ENCODE measurements around the gene IL17RA.

Gene IL17RA

DNA sequence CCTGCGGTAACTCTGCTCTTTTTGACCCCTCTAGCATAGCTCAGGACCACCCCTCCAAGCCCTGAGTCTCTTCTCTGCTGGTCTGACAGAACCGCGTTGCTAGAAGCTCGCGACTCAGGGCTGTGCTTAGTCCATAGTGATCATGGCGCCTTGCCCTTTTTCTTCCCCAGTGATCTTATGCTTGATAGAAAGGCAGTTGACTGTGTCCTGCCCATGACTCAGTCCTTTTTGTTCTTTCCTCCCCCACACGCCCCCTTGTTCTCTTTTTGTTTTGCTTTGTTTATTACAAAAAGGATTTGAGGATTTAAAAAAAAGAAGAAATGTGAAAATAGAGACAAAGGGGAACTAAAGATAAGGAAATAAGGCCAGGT lies 17.5 kb downstream of the IL17RA start:
- no peaks in the 10 kb centered on the region for H3K27me3 ChIP-seq (ENCODE audit: control insufficient read depth, insufficient read depth, low read length)
- H3K36me3 ChIP-seq (ENCODE audit: control insufficient read depth, insufficient read depth, low read length): peaks cover 27% of the 10 kb centered on the region
- no peak overlapping the region for H3K9ac ChIP-seq (ENCODE audit: low read length)
- H3K9me3 ChIP-seq (ENCODE audit: control insufficient read depth, low read length): no peaks in the 10 kb centered on the region
- no peaks in the 10 kb centered on the region for H3K4me1 ChIP-seq (ENCODE audit: control insufficient read depth, insufficient read depth, low read length)
- no peak overlapping the region for H3K4me3 ChIP-seq (ENCODE audit: low read length)

DNA sequence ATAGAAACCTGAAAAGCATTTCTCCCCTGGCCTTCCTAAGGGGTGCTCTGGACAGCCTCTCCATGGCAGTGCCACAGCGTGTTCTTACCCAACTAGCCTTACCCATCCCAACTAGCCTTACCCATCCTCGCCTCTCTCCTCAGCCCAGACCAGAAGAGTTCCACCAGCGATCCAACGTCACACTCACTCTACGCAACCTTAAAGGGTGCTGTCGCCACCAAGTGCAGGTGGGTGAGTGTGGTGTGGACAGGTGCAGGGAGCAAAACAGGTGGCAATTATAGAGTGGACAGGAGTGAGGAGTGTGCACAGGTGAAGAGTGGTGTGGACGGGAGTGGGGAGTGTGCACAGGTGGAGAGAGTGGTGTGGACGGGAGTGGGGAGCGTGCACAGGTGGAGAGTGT lies 18.6 kb downstream of the IL17RA start:
- Histone ChIP-seq H3K36me3 (ENCODE audit: control insufficient read depth, insufficient read depth, low read length) (peaks cover 27% of the 10 kb centered on the region), H3K4me1 (ENCODE audit: control insufficient read depth, insufficient read depth, low read length) (no peaks in the 10 kb centered on the region), H3K27me3 (ENCODE audit: control insufficient read depth, insufficient read depth, low read length) (no peaks in the 10 kb centered on the region)

DNA sequence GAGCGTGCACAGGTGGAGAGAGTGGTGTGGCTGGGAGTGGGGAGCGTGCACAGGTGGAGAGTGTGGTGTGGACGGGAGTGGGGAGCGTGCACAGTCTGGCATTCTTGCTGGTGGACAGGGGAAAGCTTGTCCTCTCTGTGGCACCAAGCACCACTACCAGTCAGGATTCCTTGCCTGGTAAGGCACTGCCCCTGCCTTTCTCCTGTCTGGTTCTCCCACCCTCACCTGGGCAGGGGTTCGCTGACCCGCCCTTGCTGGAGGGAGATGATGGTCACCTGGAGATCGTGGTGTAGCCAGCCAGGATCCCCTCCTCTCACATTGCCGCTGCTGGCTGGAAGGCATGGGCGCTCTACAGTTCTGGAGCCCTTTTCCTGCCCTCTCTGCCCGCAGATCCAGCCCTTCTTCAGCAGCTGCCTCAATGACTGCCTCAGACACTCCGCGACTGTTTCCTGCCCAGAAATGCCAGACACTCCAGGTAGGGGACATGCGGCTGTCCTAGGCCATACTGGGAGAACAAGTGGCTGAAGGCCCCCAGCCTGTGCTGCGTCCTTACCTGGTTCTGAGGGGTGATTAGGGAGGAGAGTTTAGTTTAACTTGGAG lies 19.6 kb downstream of the IL17RA start:
- Histone ChIP-seq H3K4me3 (ENCODE audit: low read length) (no peak overlapping the region), H3K9ac (ENCODE audit: low read length) (no peak overlapping the region), H3K36me3 (ENCODE audit: control insufficient read depth, insufficient read depth, low read length) (peaks cover 17% of the 10 kb centered on the region), H3K4me1 (ENCODE audit: control insufficient read depth, insufficient read depth, low read length) (no peaks in the 10 kb centered on the region), H3K27me3 (ENCODE audit: control insufficient read depth, insufficient read depth, low read length) (no peaks in the 10 kb centered on the region), H3K9me3 (ENCODE audit: control insufficient read depth, low read length) (no peaks in the 10 kb centered on the region)

More for the DNA sequence above, 18.6 kb downstream of the IL17RA start:
- Histone ChIP-seq H3K9ac (ENCODE audit: low read length) (no peak overlapping the region), H3K9me3 (ENCODE audit: control insufficient read depth, low read length) (no peaks in the 10 kb centered on the region), H3K4me3 (ENCODE audit: low read length) (no peak overlapping the region)

DNA sequence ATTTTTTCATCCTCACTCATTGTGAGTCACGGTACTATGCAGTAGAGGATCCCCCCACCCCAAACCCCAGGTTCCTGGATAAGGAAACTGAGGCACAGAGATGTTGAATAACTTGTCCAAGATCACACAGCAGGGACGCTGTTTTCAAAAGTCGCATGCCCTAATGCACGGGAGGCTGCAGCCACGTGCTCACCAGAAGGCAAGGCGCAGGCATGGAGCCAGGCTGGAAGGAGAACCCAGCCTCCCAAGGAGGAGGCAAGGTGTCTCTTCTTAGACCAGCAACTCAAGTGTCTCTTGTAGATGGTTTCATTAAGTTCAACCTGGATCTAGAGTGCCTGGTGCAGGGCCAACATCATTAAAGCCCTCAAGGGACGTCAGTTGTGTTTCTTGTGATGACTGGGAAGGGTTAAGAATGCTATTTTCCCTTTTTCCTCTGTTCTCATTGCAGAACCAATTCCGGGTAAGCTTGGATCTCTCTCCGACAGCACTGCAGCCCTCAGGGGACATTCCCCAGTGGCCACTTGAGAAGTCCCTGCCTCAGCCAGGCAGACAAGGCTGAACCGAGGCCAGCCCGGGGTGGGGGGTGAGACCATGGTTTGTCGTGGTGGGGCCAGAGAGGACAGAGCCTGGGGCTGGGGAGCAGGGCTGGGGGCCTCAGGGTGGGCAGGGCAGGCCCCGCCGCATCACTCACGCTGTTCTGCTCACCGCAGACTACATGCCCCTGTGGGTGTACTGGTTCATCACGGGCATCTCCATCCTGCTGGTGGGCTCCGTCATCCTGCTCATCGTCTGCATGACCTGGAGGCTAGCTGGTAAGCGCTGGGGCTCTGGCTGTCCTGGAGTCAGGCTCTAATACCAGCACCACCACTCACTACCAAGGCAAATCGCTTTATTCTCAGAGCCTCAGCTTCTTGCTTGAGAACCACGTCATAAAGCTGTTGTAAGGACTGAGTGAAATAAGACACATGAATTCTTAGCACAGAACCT lies 20.6 kb downstream of the IL17RA start:
- Histone ChIP-seq H3K4me1 (ENCODE audit: control insufficient read depth, insufficient read depth, low read length) (no peaks in the 10 kb centered on the region), H3K9ac (ENCODE audit: low read length) (no peak overlapping the region), H3K9me3 (ENCODE audit: control insufficient read depth, low read length) (no peaks in the 10 kb centered on the region), H3K36me3 (ENCODE audit: control insufficient read depth, insufficient read depth, low read length) (peaks cover 10% of the 10 kb centered on the region), H3K4me3 (ENCODE audit: low read length) (no peak overlapping the region), H3K27me3 (ENCODE audit: control insufficient read depth, insufficient read depth, low read length) (no peaks in the 10 kb centered on the region)

DNA sequence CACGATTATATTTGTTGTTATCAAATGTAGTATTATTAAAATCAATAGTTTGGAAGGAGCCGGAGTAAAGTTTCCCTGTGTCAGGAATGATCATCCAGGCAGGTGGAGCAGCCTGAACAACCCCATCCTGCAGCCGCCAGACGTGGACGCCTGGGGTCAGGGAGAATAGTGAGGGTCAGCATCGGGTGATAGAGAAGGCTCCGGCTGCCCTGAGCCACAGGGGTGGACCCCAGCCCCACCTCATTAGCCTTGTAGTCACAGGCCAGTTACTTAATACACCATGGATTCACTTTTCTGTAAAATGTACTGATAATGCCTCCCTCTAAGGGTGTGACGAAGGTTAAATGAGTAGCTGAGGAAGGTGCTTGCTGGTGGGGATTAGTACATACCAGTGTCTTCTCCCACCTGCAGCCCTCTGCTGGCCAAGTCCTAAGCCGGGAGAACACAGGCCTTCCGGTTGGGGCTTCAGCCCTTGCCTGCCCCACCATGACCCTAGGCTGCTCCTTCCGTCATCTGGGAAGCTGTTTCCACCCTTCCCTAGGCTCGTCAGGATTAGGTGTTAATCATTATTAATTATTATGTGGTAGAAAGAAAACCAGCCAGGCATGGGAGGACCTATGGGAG lies 21.5 kb downstream of the IL17RA start:
- Histone ChIP-seq H3K4me1 (ENCODE audit: control insufficient read depth, insufficient read depth, low read length) (no peaks in the 10 kb centered on the region), H3K9ac (ENCODE audit: low read length) (no peak overlapping the region), H3K27me3 (ENCODE audit: control insufficient read depth, insufficient read depth, low read length) (no peaks in the 10 kb centered on the region), H3K9me3 (ENCODE audit: control insufficient read depth, low read length) (no peaks in the 10 kb centered on the region), H3K36me3 (ENCODE audit: control insufficient read depth, insufficient read depth, low read length) (peaks cover 5% of the 10 kb centered on the region), H3K4me3 (ENCODE audit: low read length) (no peak overlapping the region)

DNA sequence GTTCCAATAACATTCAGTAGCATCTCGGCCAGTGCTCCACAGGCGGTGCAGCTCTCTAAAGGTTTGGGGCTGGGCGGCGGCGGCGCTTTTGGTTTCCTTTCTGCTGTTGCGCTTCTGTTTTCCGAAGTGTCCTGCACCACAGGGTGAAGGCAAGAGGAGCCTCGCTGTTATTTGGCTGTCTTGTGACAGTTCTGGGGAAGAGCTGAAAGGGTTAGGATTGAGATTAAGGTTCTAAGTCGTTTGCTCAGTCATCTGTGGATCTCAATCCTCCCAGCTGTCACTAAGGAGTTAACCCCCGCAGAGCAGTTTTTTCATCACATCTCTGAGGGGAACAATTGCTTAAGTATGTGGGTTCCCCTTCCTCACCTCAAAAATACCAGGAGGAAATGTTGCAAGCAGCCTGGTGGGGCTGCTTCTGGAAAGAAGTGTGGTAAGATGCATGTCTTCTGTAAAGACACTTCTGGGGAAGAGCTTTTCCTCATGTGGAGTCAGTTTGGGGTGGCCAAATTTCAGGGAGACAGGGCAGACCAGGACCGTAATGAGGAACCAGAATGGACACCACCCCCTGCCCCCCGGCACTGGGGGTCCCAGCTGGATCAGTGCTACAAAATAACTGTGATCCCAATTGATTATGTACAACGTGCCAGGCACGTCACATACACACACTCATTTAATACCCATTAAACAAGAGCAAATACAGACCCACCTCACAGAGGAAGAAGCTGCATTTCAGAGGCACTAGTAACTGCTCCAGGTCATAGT lies 22.2 kb downstream of the IL17RA start:
- no peak overlapping the region for H3K4me3 ChIP-seq (ENCODE audit: low read length)
- no peaks in the 10 kb centered on the region for H3K9me3 ChIP-seq (ENCODE audit: control insufficient read depth, low read length)
- no peaks in the 10 kb centered on the region for H3K27me3 ChIP-seq (ENCODE audit: control insufficient read depth, insufficient read depth, low read length)
- H3K4me1 ChIP-seq (ENCODE audit: control insufficient read depth, insufficient read depth, low read length): no peaks in the 10 kb centered on the region
- peaks cover 5% of the 10 kb centered on the region for H3K36me3 ChIP-seq (ENCODE audit: control insufficient read depth, insufficient read depth, low read length)
- no peak overlapping the region for H3K9ac ChIP-seq (ENCODE audit: low read length)

DNA sequence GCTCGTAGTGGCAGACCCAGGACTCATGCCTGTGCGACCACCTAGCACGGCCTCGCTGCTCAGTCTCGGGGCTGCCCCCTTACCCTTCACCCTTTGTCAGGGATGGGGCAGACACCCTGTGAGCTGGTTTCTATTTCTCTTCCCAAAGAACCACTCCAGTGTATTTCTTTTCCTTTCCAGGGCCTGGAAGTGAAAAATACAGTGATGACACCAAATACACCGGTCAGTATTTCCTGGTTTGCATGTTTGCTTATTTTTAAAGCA lies 22.7 kb downstream of the IL17RA start:
- peaks cover 5% of the 10 kb centered on the region for H3K36me3 ChIP-seq (ENCODE audit: control insufficient read depth, insufficient read depth, low read length)
- no peaks in the 10 kb centered on the region for H3K27me3 ChIP-seq (ENCODE audit: control insufficient read depth, insufficient read depth, low read length)
- no peaks in the 10 kb centered on the region for H3K9me3 ChIP-seq (ENCODE audit: control insufficient read depth, low read length)
- H3K9ac ChIP-seq (ENCODE audit: low read length): no peak overlapping the region
- peaks cover 3% of the 10 kb centered on the region for H3K4me1 ChIP-seq (ENCODE audit: control insufficient read depth, insufficient read depth, low read length)
- no peak overlapping the region for H3K4me3 ChIP-seq (ENCODE audit: low read length)

DNA sequence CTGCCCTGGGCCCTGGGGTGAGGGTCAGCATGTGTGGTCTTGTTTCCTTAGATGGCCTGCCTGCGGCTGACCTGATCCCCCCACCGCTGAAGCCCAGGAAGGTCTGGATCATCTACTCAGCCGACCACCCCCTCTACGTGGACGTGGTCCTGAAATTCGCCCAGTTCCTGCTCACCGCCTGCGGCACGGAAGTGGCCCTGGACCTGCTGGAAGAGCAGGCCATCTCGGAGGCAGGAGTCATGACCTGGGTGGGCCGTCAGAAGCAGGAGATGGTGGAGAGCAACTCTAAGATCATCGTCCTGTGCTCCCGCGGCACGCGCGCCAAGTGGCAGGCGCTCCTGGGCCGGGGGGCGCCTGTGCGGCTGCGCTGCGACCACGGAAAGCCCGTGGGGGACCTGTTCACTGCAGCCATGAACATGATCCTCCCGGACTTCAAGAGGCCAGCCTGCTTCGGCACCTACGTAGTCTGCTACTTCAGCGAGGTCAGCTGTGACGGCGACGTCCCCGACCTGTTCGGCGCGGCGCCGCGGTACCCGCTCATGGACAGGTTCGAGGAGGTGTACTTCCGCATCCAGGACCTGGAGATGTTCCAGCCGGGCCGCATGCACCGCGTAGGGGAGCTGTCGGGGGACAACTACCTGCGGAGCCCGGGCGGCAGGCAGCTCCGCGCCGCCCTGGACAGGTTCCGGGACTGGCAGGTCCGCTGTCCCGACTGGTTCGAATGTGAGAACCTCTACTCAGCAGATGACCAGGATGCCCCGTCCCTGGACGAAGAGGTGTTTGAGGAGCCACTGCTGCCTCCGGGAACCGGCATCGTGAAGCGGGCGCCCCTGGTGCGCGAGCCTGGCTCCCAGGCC lies 23.7 kb downstream of the IL17RA start:
- H3K36me3 ChIP-seq (ENCODE audit: control insufficient read depth, insufficient read depth, low read length): peaks cover 5% of the 10 kb centered on the region
- no peaks in the 10 kb centered on the region for H3K27me3 ChIP-seq (ENCODE audit: control insufficient read depth, insufficient read depth, low read length)
- H3K9me3 ChIP-seq (ENCODE audit: control insufficient read depth, low read length): no peaks in the 10 kb centered on the region
- H3K4me1 ChIP-seq (ENCODE audit: control insufficient read depth, insufficient read depth, low read length): peaks cover 3% of the 10 kb centered on the region
- H3K4me3 ChIP-seq (ENCODE audit: low read length): no peak overlapping the region
- H3K9ac ChIP-seq (ENCODE audit: low read length): no peak overlapping the region

DNA sequence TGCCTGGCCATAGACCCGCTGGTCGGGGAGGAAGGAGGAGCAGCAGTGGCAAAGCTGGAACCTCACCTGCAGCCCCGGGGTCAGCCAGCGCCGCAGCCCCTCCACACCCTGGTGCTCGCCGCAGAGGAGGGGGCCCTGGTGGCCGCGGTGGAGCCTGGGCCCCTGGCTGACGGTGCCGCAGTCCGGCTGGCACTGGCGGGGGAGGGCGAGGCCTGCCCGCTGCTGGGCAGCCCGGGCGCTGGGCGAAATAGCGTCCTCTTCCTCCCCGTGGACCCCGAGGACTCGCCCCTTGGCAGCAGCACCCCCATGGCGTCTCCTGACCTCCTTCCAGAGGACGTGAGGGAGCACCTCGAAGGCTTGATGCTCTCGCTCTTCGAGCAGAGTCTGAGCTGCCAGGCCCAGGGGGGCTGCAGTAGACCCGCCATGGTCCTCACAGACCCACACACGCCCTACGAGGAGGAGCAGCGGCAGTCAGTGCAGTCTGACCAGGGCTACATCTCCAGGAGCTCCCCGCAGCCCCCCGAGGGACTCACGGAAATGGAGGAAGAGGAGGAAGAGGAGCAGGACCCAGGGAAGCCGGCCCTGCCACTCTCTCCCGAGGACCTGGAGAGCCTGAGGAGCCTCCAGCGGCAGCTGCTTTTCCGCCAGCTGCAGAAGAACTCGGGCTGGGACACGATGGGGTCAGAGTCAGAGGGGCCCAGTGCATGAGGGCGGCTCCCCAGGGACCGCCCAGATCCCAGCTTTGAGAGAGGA lies 24.5 kb downstream of the IL17RA start:
- H3K36me3 ChIP-seq (ENCODE audit: control insufficient read depth, insufficient read depth, low read length): peaks cover 5% of the 10 kb centered on the region
- no peaks in the 10 kb centered on the region for H3K27me3 ChIP-seq (ENCODE audit: control insufficient read depth, insufficient read depth, low read length)
- no peaks in the 10 kb centered on the region for H3K9me3 ChIP-seq (ENCODE audit: control insufficient read depth, low read length)
- peaks cover 3% of the 10 kb centered on the region for H3K4me1 ChIP-seq (ENCODE audit: control insufficient read depth, insufficient read depth, low read length)
- H3K9ac ChIP-seq (ENCODE audit: low read length): no peak overlapping the region
- no peak overlapping the region for H3K4me3 ChIP-seq (ENCODE audit: low read length)

DNA sequence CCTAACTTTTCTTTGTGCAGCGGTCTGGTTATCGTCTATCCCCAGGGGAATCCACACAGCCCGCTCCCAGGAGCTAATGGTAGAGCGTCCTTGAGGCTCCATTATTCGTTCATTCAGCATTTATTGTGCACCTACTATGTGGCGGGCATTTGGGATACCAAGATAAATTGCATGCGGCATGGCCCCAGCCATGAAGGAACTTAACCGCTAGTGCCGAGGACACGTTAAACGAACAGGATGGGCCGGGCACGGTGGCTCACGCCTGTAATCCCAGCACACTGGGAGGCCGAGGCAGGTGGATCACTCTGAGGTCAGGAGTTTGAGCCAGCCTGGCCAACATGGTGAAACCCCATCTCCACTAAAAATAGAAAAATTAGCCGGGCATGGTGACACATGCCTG lies 25.2 kb downstream of the IL17RA start:
- Histone ChIP-seq H3K9ac (ENCODE audit: low read length) (no peak overlapping the region), H3K36me3 (ENCODE audit: control insufficient read depth, insufficient read depth, low read length) (peaks cover 5% of the 10 kb centered on the region), H3K27me3 (ENCODE audit: control insufficient read depth, insufficient read depth, low read length) (no peaks in the 10 kb centered on the region), H3K4me1 (ENCODE audit: control insufficient read depth, insufficient read depth, low read length) (peaks cover 3% of the 10 kb centered on the region), H3K9me3 (ENCODE audit: control insufficient read depth, low read length) (no peaks in the 10 kb centered on the region), H3K4me3 (ENCODE audit: low read length) (no peak overlapping the region)
